Measurements from ENCODE around the gene PPP4C. TPM values are rescaled to one million over a fixed set of nuclear protein-coding genes. Genes with fewer than 3 reads are reported as not detected.

Gene PPP4C
- total RNA-seq, 1 experiment from 2014 or later = 93.2 TPM

DNA sequence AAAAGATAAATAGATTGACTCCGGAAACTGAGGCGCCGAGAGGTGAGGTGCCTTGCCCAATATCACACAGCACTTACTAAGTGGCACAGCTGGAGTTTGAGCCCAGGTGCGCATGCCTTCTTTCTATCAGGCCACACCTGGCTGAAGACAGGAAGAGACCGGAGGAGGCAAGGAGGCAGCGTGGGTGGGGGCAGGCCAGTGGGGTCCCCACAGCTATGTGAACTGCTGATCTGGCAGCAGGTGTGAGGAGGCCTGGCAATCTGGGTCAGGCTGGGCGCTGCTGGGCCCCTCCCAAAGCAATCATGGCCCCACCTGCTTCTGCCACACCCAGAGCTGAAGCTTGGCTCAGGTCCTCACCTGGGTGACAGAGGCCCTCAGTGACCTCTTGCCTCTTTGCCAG is 39.4 kb downstream of the PPP4C start:
- Mint-ChIP-seq H3K27ac (ENCODE audit: low read depth, unreplicated experiment) (no peak overlapping the region), H3K27me3 (ENCODE audit: insufficient read depth, unreplicated experiment) (no peaks in the 10 kb centered on the region), H3K4me1 (ENCODE audit: insufficient read depth, unreplicated experiment) (peaks cover 7% of the 10 kb centered on the region), H3K4me3 (ENCODE audit: unreplicated experiment) (no peak overlapping the region), H3K36me3 (ENCODE audit: insufficient read depth, unreplicated experiment) (peaks cover 6% of the 10 kb centered on the region), H3K9me3 (ENCODE audit: unreplicated experiment) (no peaks in the 10 kb centered on the region)
- ChIA-PET POLR2A (interaction anchor here (0.6 to 2.0 kb wide), 2 partner anchors 9 kb away, joined by 4 to 6 read pairs; no protein-coding TSS in a partner anchor), CTCF (interaction anchor here (0.6 kb wide), 1 partner anchor 19 kb away, joined by 3 read pairs; no protein-coding TSS in a partner anchor)
- intact Hi-C loops (cut with micrococcal nuclease) = no loop called here
- TF ChIP-seq, protein P1, sequence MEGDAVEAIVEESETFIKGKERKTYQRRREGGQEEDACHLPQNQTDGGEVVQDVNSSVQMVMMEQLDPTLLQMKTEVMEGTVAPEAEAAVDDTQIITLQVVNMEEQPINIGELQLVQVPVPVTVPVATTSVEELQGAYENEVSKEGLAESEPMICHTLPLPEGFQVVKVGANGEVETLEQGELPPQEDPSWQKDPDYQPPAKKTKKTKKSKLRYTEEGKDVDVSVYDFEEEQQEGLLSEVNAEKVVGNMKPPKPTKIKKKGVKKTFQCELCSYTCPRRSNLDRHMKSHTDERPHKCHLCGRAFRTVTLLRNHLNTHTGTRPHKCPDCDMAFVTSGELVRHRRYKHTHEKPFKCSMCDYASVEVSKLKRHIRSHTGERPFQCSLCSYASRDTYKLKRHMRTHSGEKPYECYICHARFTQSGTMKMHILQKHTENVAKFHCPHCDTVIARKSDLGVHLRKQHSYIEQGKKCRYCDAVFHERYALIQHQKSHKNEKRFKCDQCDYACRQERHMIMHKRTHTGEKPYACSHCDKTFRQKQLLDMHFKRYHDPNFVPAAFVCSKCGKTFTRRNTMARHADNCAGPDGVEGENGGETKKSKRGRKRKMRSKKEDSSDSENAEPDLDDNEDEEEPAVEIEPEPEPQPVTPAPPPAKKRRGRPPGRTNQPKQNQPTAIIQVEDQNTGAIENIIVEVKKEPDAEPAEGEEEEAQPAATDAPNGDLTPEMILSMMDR (IDR thresholded peaks at IDR 0.05; ENCODE audit: unreplicated experiment) = no peak
- peak; percentile 46 for DNase-seq (ENCODE audit: unreplicated experiment)
- no TSS peak for BruUV-seq (replicated peaks)

DNA sequence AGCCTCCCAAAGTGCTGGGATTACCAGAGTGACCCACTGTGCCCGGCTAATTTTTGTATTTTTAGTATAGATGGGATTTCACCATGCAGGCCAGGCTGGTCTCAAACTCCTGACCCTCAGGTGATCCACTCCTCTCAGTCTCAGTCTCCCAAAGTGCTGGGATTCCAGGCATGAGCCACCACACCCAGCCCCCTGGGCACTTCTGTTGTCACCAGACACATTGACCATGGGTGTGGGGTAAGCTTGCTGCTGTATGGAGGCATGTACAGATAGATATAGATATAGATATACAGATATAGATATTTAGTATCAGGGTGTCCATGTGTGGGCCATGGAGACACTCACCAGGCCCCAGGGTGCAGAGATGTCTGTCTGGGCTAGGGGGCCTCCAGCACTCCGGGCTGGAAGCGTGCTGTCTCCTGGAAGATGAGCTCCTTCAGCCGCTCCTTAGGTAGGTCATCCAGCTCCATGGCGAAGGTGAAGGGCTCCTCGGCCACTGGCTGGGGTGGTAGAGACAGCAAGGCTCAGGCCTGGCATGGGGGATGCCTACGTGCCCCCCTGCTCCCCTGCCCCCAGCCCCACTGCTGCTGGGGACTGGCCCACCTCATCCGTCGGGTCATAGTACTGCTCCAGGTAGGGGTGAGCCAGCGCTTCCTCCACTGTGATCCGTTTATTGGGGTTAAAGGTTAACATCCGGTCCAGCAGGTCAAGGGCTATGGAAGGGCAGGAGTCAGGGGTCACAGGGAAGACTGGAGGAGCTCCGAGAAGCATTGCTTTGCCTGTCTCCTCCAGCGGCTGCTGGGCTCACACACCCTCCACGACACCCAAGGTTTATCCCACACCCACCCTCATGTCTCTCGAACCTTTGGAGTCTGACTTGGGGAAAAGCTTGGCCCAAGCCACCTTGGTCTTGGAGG is 40.8 kb downstream of the PPP4C start:
- Mint-ChIP-seq H3K27ac (ENCODE audit: low read depth, unreplicated experiment) (no peak overlapping the region), H3K36me3 (ENCODE audit: insufficient read depth, unreplicated experiment) (peaks cover 6% of the 10 kb centered on the region), H3K4me1 (ENCODE audit: insufficient read depth, unreplicated experiment) (peaks cover 7% of the 10 kb centered on the region), H3K9me3 (ENCODE audit: unreplicated experiment) (no peaks in the 10 kb centered on the region), H3K27me3 (ENCODE audit: insufficient read depth, unreplicated experiment) (no peaks in the 10 kb centered on the region), H3K4me3 (ENCODE audit: unreplicated experiment) (no peak overlapping the region)
- TF ChIP-seq, protein P1 (IDR thresholded peaks at IDR 0.05; ENCODE audit: unreplicated experiment) = no peak
- POLR2A ChIA-PET = interaction anchor here (0.7 kb wide), 1 partner anchor 21 kb away, joined by 3 read pairs; the partner anchor contains the start of gene YPEL3
- CTCF ChIA-PET = interaction anchor here (0.5 to 0.6 kb wide), 2 partner anchors 62 to 1933 kb away, joined by 3 read pairs; no protein-coding TSS in a partner anchor
- intact Hi-C loops (cut with micrococcal nuclease) = no loop called here
- DNase-seq (ENCODE audit: unreplicated experiment) = no peak
- BruUV-seq (replicated peaks) = no TSS peak

DNA sequence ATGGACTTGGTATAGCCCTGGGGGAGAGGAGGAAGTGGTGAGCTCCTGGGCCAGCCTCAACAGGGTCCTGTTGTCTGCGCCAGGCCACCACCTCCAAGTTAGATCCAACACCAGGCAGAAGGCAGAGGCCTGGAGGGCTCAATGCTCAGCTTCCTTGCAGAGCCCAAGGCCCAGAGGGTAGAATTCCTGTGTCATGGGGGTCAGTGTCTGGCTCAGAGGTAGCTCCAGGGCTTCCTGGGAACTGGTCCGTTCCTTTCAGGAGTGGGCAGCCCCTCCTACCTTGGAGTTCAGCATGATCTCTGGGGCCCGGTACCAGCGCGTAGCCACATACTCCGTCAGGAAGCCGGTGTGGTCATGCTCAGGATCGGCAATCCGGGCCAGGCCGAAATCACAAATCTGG is 42.0 kb downstream of the PPP4C start:
- no peak overlapping the region for H3K27ac Mint-ChIP-seq (ENCODE audit: low read depth, unreplicated experiment)
- peaks cover 6% of the 10 kb centered on the region for H3K4me1 Mint-ChIP-seq (ENCODE audit: insufficient read depth, unreplicated experiment)
- BruUV-seq (replicated peaks) = no TSS peak
- POLR2A ChIA-PET = interaction anchor here (0.6 kb wide), 1 partner anchor 52 kb away, joined by 3 read pairs; the partner anchor contains the start of gene ALDOA
- peaks cover 6% of the 10 kb centered on the region for H3K36me3 Mint-ChIP-seq (ENCODE audit: insufficient read depth, unreplicated experiment)
- TF ChIP-seq, protein P1 (IDR thresholded peaks at IDR 0.05; ENCODE audit: unreplicated experiment) = no peak
- CTCF ChIA-PET = interaction anchor here (0.6 to 0.7 kb wide), 2 partner anchors 61 to 292 kb away, joined by 3 to 5 read pairs; no protein-coding TSS in a partner anchor
- H3K9me3 Mint-ChIP-seq (ENCODE audit: unreplicated experiment) = no peaks in the 10 kb centered on the region
- intact Hi-C loops (cut with micrococcal nuclease) = no loop called here
- no peaks in the 10 kb centered on the region for H3K27me3 Mint-ChIP-seq (ENCODE audit: insufficient read depth, unreplicated experiment)
- H3K4me3 Mint-ChIP-seq (ENCODE audit: unreplicated experiment) = no peak overlapping the region
- no peak for DNase-seq (ENCODE audit: unreplicated experiment)

DNA sequence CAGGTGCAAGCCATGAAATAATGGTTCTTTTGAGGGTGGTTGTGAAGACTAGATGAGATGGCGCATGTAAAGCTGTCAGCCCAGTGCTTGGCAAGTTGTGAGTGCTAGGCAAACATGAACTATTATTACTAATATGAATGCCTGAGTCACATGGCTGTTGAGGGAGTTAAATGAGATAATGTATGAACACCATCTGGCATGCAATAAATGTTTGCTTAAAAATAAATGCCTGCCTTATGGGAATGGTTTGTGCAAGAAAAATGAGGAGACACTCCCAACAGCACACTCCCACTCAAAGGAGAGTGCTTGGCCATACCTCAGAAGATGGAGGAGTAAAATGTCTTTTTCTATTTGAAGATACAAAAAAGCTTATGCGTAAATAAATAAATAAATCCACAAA is 43.6 kb downstream of the PPP4C start:
- CTCF ChIA-PET = no interaction called here
- Mint-ChIP-seq H3K27ac (ENCODE audit: low read depth, unreplicated experiment) (no peak overlapping the region), H3K4me1 (ENCODE audit: insufficient read depth, unreplicated experiment) (peaks cover 7% of the 10 kb centered on the region), H3K36me3 (ENCODE audit: insufficient read depth, unreplicated experiment) (peaks cover 6% of the 10 kb centered on the region), H3K4me3 (ENCODE audit: unreplicated experiment) (no peak overlapping the region), H3K27me3 (ENCODE audit: insufficient read depth, unreplicated experiment) (no peaks in the 10 kb centered on the region), H3K9me3 (ENCODE audit: unreplicated experiment) (no peaks in the 10 kb centered on the region)
- intact Hi-C loops (cut with micrococcal nuclease) = no loop called here
- DNase-seq (ENCODE audit: unreplicated experiment) = no peak
- TF ChIP-seq, protein P1 (IDR thresholded peaks at IDR 0.05; ENCODE audit: unreplicated experiment) = no peak
- BruUV-seq (replicated peaks) = no TSS peak
- POLR2A ChIA-PET = interaction anchor here (0.6 to 1.9 kb wide), 3 partner anchors 27 to 64 kb away, joined by 3 to 4 read pairs (median 4); partner anchors contain the start of gene CORO1A

Measured in MCF 10A (cell line).